ENCODE results near the gene EEA1. TPM values are rescaled to one million over a fixed set of nuclear protein-coding genes. Genes with fewer than 3 reads are reported as not detected.
A peak's percentile ranks its signal among the peaks of the same experiment; 100 is the strongest.

EEA1 gene
- total RNA-seq, 2 experiments from 2014 or later: 20.8 to 21.7 TPM

- Mint-ChIP-seq H3K27me3 (no peaks in the 10 kb centered on the region), H3K27ac (no peak overlapping the region), H3K9me3 (no peaks in the 10 kb centered on the region), H3K4me3 (no peak overlapping the region), H3K4me1 (ENCODE audit: low read depth) (no peaks in the 10 kb centered on the region), H3K36me3 (ENCODE audit: low read depth) (no peaks in the 10 kb centered on the region)
- ChIA-PET CTCF (no interaction called here), POLR2A (no interaction called here)
- intact Hi-C loops (cut with micrococcal nuclease): no loop called here
- ATAC-seq (no peak), DNase-seq (no peak)
- TF ChIP-seq CTCF (IDR thresholded peaks at IDR 0.05): no peak
Observed at GRCh38 chr12:92939116-92939515, 10.0 kb upstream of the EEA1 start.

- intact Hi-C loops (cut with micrococcal nuclease): no loop called here
- Mint-ChIP-seq H3K36me3 (ENCODE audit: low read depth) (no peaks in the 10 kb centered on the region), H3K4me3 (no peak overlapping the region), H3K4me1 (ENCODE audit: low read depth) (no peaks in the 10 kb centered on the region), H3K9me3 (no peaks in the 10 kb centered on the region), H3K27ac (no peak overlapping the region), H3K27me3 (no peaks in the 10 kb centered on the region)
- ChIA-PET CTCF (no interaction called here), POLR2A (no interaction called here)
- TF ChIP-seq CTCF (IDR thresholded peaks at IDR 0.05): no peak
- ATAC-seq: no peak
- no peak for DNase-seq
Observed at GRCh38 chr12:92938638-92939037, 9.5 kb upstream of the EEA1 start.

- Mint-ChIP-seq H3K4me1 (ENCODE audit: low read depth) (no peaks in the 10 kb centered on the region), H3K27ac (no peak overlapping the region), H3K27me3 (no peaks in the 10 kb centered on the region), H3K9me3 (no peaks in the 10 kb centered on the region), H3K4me3 (no peak overlapping the region), H3K36me3 (ENCODE audit: low read depth) (no peaks in the 10 kb centered on the region)
- CTCF ChIA-PET: interaction anchor here (0.9 to 1.2 kb wide), 3 partner anchors 9 to 78 kb away, joined by 3 to 4 read pairs (median 3); no protein-coding TSS in a partner anchor
- no peak for TF ChIP-seq CTCF (IDR thresholded peaks at IDR 0.05)
- intact Hi-C loops (cut with micrococcal nuclease): no loop called here
- POLR2A ChIA-PET: no interaction called here
- DNase-seq (no peak), ATAC-seq (no peak)
Observed at GRCh38 chr12:92938018-92938417, 8.9 kb upstream of the EEA1 start.

GRCh38 chr12:92933606-92934005, 4.5 kb upstream of the EEA1 start:
- Mint-ChIP-seq H3K9me3 (no peaks in the 10 kb centered on the region), H3K4me1 (ENCODE audit: low read depth) (peaks cover 7% of the 10 kb centered on the region), H3K27ac (no peak overlapping the region), H3K4me3 (no peak overlapping the region), H3K36me3 (ENCODE audit: low read depth) (no peaks in the 10 kb centered on the region), H3K27me3 (no peaks in the 10 kb centered on the region)
- no peak for TF ChIP-seq CTCF (IDR thresholded peaks at IDR 0.05)
- DNase-seq (no peak), ATAC-seq (no peak)
- CTCF ChIA-PET: no interaction called here
- POLR2A ChIA-PET: no interaction called here
- intact Hi-C loops (cut with micrococcal nuclease): no loop called here

- intact Hi-C loops (cut with micrococcal nuclease): no loop called here
- H3K4me1 Mint-ChIP-seq (ENCODE audit: low read depth): peaks cover 25% of the 10 kb centered on the region
- H3K36me3 Mint-ChIP-seq (ENCODE audit: low read depth): peaks cover 2% of the 10 kb centered on the region
- no peaks in the 10 kb centered on the region for H3K27me3 Mint-ChIP-seq
- CTCF ChIA-PET: interaction anchor here (0.9 to 1.5 kb wide), 4 partner anchors 13 to 489 kb away, joined by 3 to 4 read pairs (median 3); no protein-coding TSS in a partner anchor
- POLR2A ChIA-PET: interaction anchor here (0.7 to 4.4 kb wide), 3 partner anchors 18 to 485 kb away, joined by 3 to 21 read pairs (median 3); no protein-coding TSS in a partner anchor
- peak overlapping the region; percentile 80 for H3K4me3 Mint-ChIP-seq
- no peak for TF ChIP-seq CTCF (IDR thresholded peaks at IDR 0.05)
- DNase-seq: no peak
- H3K9me3 Mint-ChIP-seq: no peaks in the 10 kb centered on the region
- ATAC-seq: no peak
- peak overlapping the region; percentile 92 for H3K27ac Mint-ChIP-seq
Observed at GRCh38 chr12:92930421-92930820, 1.3 kb upstream of the EEA1 start.
